MM.1S (cell line): Measurements from ENCODE around the gene ASIC5.

ENCODE experiments used
- DNase-seq: peaks from one replicate; pipeline ENCODE4 v3.0.0-alpha.2; 2015
- H2AFZ ChIP-seq: fragments of 300-600 bp; sonication (generic); 2 replicates; pipeline ENCODE4 v1.6.0; 2016; ENCODE audit warnings: antibody characterized with exemption, low read length
- H3F3A ChIP-seq: fragments of 300-600 bp; sonication (generic); 2 replicates; pipeline ENCODE4 v1.6.1; 2016; ENCODE audit warnings: mild to moderate bottlenecking, antibody characterized with exemption, low read length, moderate library complexity, mixed read lengths; ENCODE audit not compliant: insufficient read depth
- H3K27ac ChIP-seq: fragments of 300-600 bp; sonication (generic); 2 replicates; pipeline ENCODE4 v1.5.1; 2016; ENCODE audit warnings: mild to moderate bottlenecking, low read length
- H3K27me3 ChIP-seq: fragments of 300-600 bp; sonication (generic); replicated peaks from 2 replicates; pipeline ENCODE4 v1.6.0; 2016; ENCODE audit warnings: low read length; ENCODE audit not compliant: insufficient read depth
- H3K36me3 ChIP-seq: fragments of 300-600 bp; sonication (generic); replicated peaks from 2 replicates; pipeline ENCODE4 v1.6.1; 2016; ENCODE audit warnings: mild to moderate bottlenecking, low read length, mixed read lengths; ENCODE audit not compliant: insufficient read depth
- H3K4me1 ChIP-seq: fragments of 300-600 bp; sonication (generic); 2 replicates; pipeline ENCODE4 v1.6.1; 2016; ENCODE audit warnings: low read length, mixed read lengths
- H3K4me2 ChIP-seq: fragments of 300-600 bp; sonication (generic); 2 replicates; pipeline ENCODE4 v1.6.0; 2016; ENCODE audit warnings: low read depth, low read length
- H3K4me3 ChIP-seq: fragments of 300-600 bp; sonication (generic); 2 replicates; pipeline ENCODE4 v1.5.1; 2016; ENCODE audit warnings: low read length, mixed read lengths
- H3K79me2 ChIP-seq: fragments of 300-600 bp; sonication (generic); 2 replicates; pipeline ENCODE4 v1.6.1; 2016; ENCODE audit warnings: mixed run types, low read length, mixed read lengths
- H3K9ac ChIP-seq: fragments of 300-600 bp; sonication (generic); 2 replicates; pipeline ENCODE4 v1.6.1; 2016; ENCODE audit warnings: low read length, mixed read lengths
- H3K9me2 ChIP-seq: fragments of 300-600 bp; sonication (generic); replicated peaks from 2 replicates; pipeline ENCODE4 v1.6.1; 2016; ENCODE audit warnings: mild to moderate bottlenecking, low read length, mixed read lengths; ENCODE audit not compliant: insufficient read depth
- H3K9me3 ChIP-seq: fragments of 300-600 bp; sonication (generic); replicated peaks from 2 replicates; pipeline ENCODE4 v1.6.1; 2016; ENCODE audit warnings: mild to moderate bottlenecking, low read length, mixed read lengths; ENCODE audit not compliant: insufficient read depth
- H4K20me1 ChIP-seq: fragments of 300-600 bp; sonication (generic); 2 replicates; pipeline ENCODE4 v1.6.1; 2016; ENCODE audit warnings: mild to moderate bottlenecking, low read length, moderate library complexity, mixed read lengths; ENCODE audit not compliant: insufficient read depth
- EZH2 ChIP-seq: fragments of 300-600 bp; sonication (generic); optimal IDR thresholded peaks from 2 replicates; pipeline ENCODE3; 2017; ENCODE audit warnings: low read depth, mild to moderate bottlenecking, antibody characterized with exemption, low read length, mixed read lengths
- EZH2phosphoT487 ChIP-seq: fragments of 300-600 bp; sonication (generic); IDR thresholded peaks from 2 replicates; pipeline ENCODE4 v1.6.1; 2018; ENCODE audit warnings: antibody characterized with exemption, low read length
- TF ChIP-seq, protein P1 (sequence below): fragments of 300-600 bp; sonication (generic); IDR thresholded peaks from 2 replicates; pipeline ENCODE4 v1.5.1; 2016; ENCODE audit warnings: antibody characterized with exemption, low read length, mixed read lengths

Gene ASIC5

GRCh38 chr4:155846929-155847328, 19.1 kb downstream of the ASIC5 start:
- H3K36me3 ChIP-seq: no peaks in the 10 kb centered on the region
- no peaks in the 10 kb centered on the region for H3F3A ChIP-seq
- H3K27ac ChIP-seq: no peak overlapping the region
- H3K27me3 ChIP-seq: no peaks in the 10 kb centered on the region
- no peak overlapping the region for H3K9ac ChIP-seq
- no peaks in the 10 kb centered on the region for H3K9me3 ChIP-seq
- no peaks in the 10 kb centered on the region for H3K9me2 ChIP-seq
- no peaks in the 10 kb centered on the region for H3K79me2 ChIP-seq
- no peaks in the 10 kb centered on the region for H3K4me1 ChIP-seq
- TF ChIP-seq, protein P1, sequence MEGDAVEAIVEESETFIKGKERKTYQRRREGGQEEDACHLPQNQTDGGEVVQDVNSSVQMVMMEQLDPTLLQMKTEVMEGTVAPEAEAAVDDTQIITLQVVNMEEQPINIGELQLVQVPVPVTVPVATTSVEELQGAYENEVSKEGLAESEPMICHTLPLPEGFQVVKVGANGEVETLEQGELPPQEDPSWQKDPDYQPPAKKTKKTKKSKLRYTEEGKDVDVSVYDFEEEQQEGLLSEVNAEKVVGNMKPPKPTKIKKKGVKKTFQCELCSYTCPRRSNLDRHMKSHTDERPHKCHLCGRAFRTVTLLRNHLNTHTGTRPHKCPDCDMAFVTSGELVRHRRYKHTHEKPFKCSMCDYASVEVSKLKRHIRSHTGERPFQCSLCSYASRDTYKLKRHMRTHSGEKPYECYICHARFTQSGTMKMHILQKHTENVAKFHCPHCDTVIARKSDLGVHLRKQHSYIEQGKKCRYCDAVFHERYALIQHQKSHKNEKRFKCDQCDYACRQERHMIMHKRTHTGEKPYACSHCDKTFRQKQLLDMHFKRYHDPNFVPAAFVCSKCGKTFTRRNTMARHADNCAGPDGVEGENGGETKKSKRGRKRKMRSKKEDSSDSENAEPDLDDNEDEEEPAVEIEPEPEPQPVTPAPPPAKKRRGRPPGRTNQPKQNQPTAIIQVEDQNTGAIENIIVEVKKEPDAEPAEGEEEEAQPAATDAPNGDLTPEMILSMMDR: no peak
- TF ChIP-seq EZH2phosphoT487: no peak
- no peak for TF ChIP-seq EZH2
- H4K20me1 ChIP-seq: no peaks in the 10 kb centered on the region
- H3K4me2 ChIP-seq: no peak overlapping the region
- no peak overlapping the region for H3K4me3 ChIP-seq
- H2AFZ ChIP-seq: no peak overlapping the region
- DNase-seq: no peak

- Histone ChIP-seq H3K27ac (no peak overlapping the region), H3K4me2 (no peak overlapping the region), H3K36me3 (no peaks in the 10 kb centered on the region), H3K9ac (no peak overlapping the region), H3F3A (no peaks in the 10 kb centered on the region), H3K4me3 (no peak overlapping the region), H3K9me2 (no peaks in the 10 kb centered on the region), H3K79me2 (no peaks in the 10 kb centered on the region), H3K27me3 (no peaks in the 10 kb centered on the region), H2AFZ (no peak overlapping the region), H3K9me3 (no peaks in the 10 kb centered on the region), H4K20me1 (no peaks in the 10 kb centered on the region), H3K4me1 (no peaks in the 10 kb centered on the region)
- DNase-seq: no peak
- TF ChIP-seq EZH2phosphoT487 (no peak), EZH2 (no peak)
- TF ChIP-seq, protein P1: no peak
Measured at GRCh38 chr4:155842080-155842479, 24.0 kb downstream of the ASIC5 start.

GRCh38 chr4:155837203-155837796, 28.8 kb downstream of the ASIC5 start:
- H3K9me2 ChIP-seq: no peaks in the 10 kb centered on the region
- peak; percentile 8 for DNase-seq
- H3K9ac ChIP-seq: no peak overlapping the region
- no peaks in the 10 kb centered on the region for H3F3A ChIP-seq
- no peaks in the 10 kb centered on the region for H3K4me1 ChIP-seq
- no peaks in the 10 kb centered on the region for H3K9me3 ChIP-seq
- no peak overlapping the region for H3K4me3 ChIP-seq
- no peaks in the 10 kb centered on the region for H3K36me3 ChIP-seq
- peak overlapping the region; percentile 18; the same call in 1 of the 2 replicates for H3K27ac ChIP-seq
- H3K27me3 ChIP-seq: no peaks in the 10 kb centered on the region
- TF ChIP-seq EZH2 (no peak), EZH2phosphoT487 (no peak)
- TF ChIP-seq, protein P1: no peak
- peak overlapping the region; percentile 37; the same call in 1 of the 2 replicates for H3K4me2 ChIP-seq
- H4K20me1 ChIP-seq: no peaks in the 10 kb centered on the region
- H2AFZ ChIP-seq: peak overlapping the region; percentile 55; the same call in 1 of the 2 replicates
- no peaks in the 10 kb centered on the region for H3K79me2 ChIP-seq
